ENCODE measurements around the gene TUBB3. TPM values are rescaled to one million over a fixed set of nuclear protein-coding genes. Genes with fewer than 3 reads are reported as not detected.
"Not testable (repeated sequence)": the region's sequence is repeated elsewhere in the genome, so short reads cannot be mapped to it uniquely, and the experiment has no call there.

The TUBB3 gene
- total RNA-seq = 1 to 10 TPM; 1.1 to 1.3 (median 1.2) TPM
- 1.9 TPM for total RNA-seq (2013)

GRCh38 chr16:89922884-89923639 lies at the start of gene TUBB3:
TUBB3 (plus strand) TSS chr16:89923342; CDS start chr16:89923402, 60 bp downstream.
- TF ChIP-seq, protein P1, sequence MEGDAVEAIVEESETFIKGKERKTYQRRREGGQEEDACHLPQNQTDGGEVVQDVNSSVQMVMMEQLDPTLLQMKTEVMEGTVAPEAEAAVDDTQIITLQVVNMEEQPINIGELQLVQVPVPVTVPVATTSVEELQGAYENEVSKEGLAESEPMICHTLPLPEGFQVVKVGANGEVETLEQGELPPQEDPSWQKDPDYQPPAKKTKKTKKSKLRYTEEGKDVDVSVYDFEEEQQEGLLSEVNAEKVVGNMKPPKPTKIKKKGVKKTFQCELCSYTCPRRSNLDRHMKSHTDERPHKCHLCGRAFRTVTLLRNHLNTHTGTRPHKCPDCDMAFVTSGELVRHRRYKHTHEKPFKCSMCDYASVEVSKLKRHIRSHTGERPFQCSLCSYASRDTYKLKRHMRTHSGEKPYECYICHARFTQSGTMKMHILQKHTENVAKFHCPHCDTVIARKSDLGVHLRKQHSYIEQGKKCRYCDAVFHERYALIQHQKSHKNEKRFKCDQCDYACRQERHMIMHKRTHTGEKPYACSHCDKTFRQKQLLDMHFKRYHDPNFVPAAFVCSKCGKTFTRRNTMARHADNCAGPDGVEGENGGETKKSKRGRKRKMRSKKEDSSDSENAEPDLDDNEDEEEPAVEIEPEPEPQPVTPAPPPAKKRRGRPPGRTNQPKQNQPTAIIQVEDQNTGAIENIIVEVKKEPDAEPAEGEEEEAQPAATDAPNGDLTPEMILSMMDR (IDR thresholded peaks at IDR 0.05) = no peak

DNA sequence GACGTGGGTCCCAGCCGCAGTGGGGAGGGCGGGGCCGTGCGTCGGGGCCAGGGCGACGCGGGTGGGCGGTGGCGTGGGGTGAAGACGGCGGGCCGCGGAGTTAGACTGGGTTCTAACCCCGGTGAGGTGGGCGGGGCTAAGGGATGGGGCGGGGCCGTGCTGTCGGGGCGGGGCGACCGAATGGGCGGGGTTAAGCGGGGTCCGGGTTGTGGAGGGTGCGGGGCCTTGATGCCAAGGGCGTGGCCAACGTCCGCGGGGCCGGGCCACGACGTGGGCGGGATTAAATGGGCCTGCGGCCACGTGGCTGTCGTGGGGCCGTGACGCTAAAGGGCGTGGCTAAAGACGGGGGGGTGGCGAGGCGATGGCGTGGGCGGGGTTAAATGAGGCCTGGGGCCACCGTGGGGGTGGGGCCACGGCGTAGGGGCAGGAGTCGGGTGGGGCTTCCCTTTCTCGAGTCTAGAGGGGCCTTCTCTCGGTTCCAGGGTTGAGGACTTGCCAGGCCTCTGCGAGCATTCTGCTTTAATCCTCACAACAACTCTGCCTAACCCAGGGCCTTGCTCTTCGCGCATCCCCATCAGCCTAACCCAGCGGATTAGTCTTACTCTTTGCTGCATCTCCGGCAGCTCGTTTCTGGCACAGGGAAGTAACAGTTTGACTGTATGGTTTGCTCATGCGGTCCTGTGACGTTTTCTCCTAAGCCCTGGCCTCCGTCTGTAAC lies 49.0 kb upstream of the TUBB3 start:
- H3K9me3 Mint-ChIP-seq = no peaks in the 10 kb centered on the region
- TF ChIP-seq, protein P1 (IDR thresholded peaks at IDR 0.05) = no peak
- no peaks in the 10 kb centered on the region for H3K36me3 Mint-ChIP-seq
- peak overlapping the region; percentile 100 for H3K4me3 ChIP-seq (ENCODE audit: low read length)
- ATAC-seq (peak; percentile 79 to 93 (median 79)), DNase-seq (peak; percentile 96 to 97)
- H3K4me1 ChIP-seq (ENCODE audit: control insufficient read depth, insufficient read depth, low read length) = peaks cover 23% of the 10 kb centered on the region
- intact Hi-C loops (cut with micrococcal nuclease) = no loop called here
- peak overlapping the region; percentile 92 to 99 for H3K27ac Mint-ChIP-seq
- 1% methylated on average over 61 of the region's 61 CpGs for WGBS (ENCODE audit: insufficient coverage)
- H3K36me3 ChIP-seq (ENCODE audit: control insufficient read depth, insufficient read depth, low read length) = peaks cover 20% of the 10 kb centered on the region
- no peaks in the 10 kb centered on the region for H3K27me3 Mint-ChIP-seq (ENCODE audit: low read depth in 2 of 2)
- H3K27me3 ChIP-seq (ENCODE audit: control insufficient read depth, insufficient read depth, low read length) = no peaks in the 10 kb centered on the region
- H3K27ac ChIP-seq (ENCODE audit: low read length) = peak overlapping the region; percentile 100
- no peaks in the 10 kb centered on the region for H3K9me3 ChIP-seq (ENCODE audit: control insufficient read depth, insufficient read depth, low read length)
- H3K4me3 Mint-ChIP-seq = peak overlapping the region; percentile 90
- peaks cover 16 to 18% of the 10 kb centered on the region in 2 donors for H3K4me1 Mint-ChIP-seq

More at GRCh38 chr16:89922884-89923639, at the start of gene TUBB3:
- Mint-ChIP-seq H3K9me3 (no peaks in the 10 kb centered on the region), H3K27me3 (ENCODE audit: low read depth in 2 of 2) (peaks cover 11 to 33% of the 10 kb centered on the region in 2 donors), H3K4me1 (peaks cover 15 to 28% of the 10 kb centered on the region in 2 donors), H3K36me3 (no peaks in the 10 kb centered on the region), H3K4me3 (peak within 1 kb of the TSS; percentile 40), H3K27ac (no peak within 1 kb of the TSS)
- Histone ChIP-seq H3K36me3 (ENCODE audit: control insufficient read depth, insufficient read depth, low read length) (no peaks in the 10 kb centered on the region), H3K27ac (ENCODE audit: low read length) (no peak within 1 kb of the TSS), H3K4me3 (ENCODE audit: low read length) (peak within 1 kb of the TSS; percentile 11), H3K4me1 (ENCODE audit: control insufficient read depth, insufficient read depth, low read length) (peaks cover 61% of the 10 kb centered on the region), H3K27me3 (ENCODE audit: control insufficient read depth, insufficient read depth, low read length) (peaks cover 80% of the 10 kb centered on the region), H3K9me3 (ENCODE audit: control insufficient read depth, insufficient read depth, low read length) (no peaks in the 10 kb centered on the region)
- intact Hi-C loops (cut with micrococcal nuclease) = no loop called here
- ATAC-seq = peak in 1 of 3 donors; percentile 17
- DNase-seq = peak in 1 of 2 donors; percentile 57
- under 1% methylated on average over 88 of the region's 88 CpGs for WGBS (ENCODE audit: insufficient coverage)

GRCh38 chr16:89879123-89879522 lies 44.0 kb upstream of the TUBB3 start:
- H3K9me3 Mint-ChIP-seq; H3K27ac ChIP-seq (ENCODE audit: low read length); H3K9me3 ChIP-seq (ENCODE audit: control insufficient read depth, insufficient read depth, low read length); H3K4me3 ChIP-seq (ENCODE audit: low read length); H3K27me3 ChIP-seq (ENCODE audit: control insufficient read depth, insufficient read depth, low read length); intact Hi-C loops (cut with micrococcal nuclease); H3K27me3 Mint-ChIP-seq (ENCODE audit: low read depth in 2 of 2); H3K27ac Mint-ChIP-seq; H3K4me1 ChIP-seq (ENCODE audit: control insufficient read depth, insufficient read depth, low read length); H3K4me3 Mint-ChIP-seq; H3K36me3 Mint-ChIP-seq; DNase-seq; ATAC-seq: not testable (repeated sequence)
- H3K4me1 Mint-ChIP-seq = peaks cover 30 to 33% of the 10 kb centered on the region in 2 donors
- 98% methylated on average over 24 of the region's 28 CpGs for WGBS (ENCODE audit: insufficient coverage)
- peaks cover 51% of the 10 kb centered on the region for H3K36me3 ChIP-seq (ENCODE audit: control insufficient read depth, insufficient read depth, low read length)

All from natural killer cell (primary cell).